Posterior vena cava (tissue), 2 donors: Measurements from ENCODE around the gene GJB5. TPM values are rescaled to one million over a fixed set of nuclear protein-coding genes. Genes with fewer than 3 reads are reported as not detected.

Experiments
- DNase-seq: peaks from one replicate; pipeline ENCODE4 v3.0.0-alpha.2; 2020; ENCODE audit warnings: low spot score
- intact Hi-C, 2 donors: fragments of 100-400 bp; cut with DNase I; formaldehyde crosslinking; loops; one replicate each; pipeline versions ENCODE4 v1.14.1 to v1.14.2; 2022 to 2023
- total RNA-seq, 2 donors: library from RNA; stranded (reverse); fragmentation: NEBNext Ultra II Directional; extraction: Animal tissue kit (Norgen Biotek cat#: 25700); gene quantifications; one replicate each; pipeline ENCODE4 v1.2.1, GENCODE V29; 2021
- donor health status: DM: yes; HTN: yes; CAD: no.
- donor health status: DM: yes; HTN: yes; CAD: no.

GJB5 gene
- total RNA-seq, 2 donors from 2014 or later: not detected

DNA sequence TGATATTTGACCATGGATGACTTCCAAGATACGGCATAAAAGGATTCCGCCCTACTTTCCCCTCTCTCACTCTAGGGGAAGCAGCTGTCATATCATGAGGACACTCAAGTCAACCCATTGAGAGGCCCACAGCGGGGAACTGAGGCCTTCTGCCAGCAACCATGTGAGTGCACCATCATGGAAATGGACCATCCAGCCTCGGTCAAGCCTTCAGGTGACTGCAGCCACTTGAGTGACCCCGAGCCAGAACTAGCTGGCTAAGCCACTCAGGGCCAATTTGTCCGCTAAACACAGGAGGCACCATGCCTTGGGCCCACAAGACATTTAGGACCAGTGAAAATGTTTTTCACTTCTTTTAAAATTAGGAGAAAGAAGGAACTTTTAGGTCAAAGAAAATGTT, 11.1 kb upstream of the GJB5 start:
- intact Hi-C loops: no loop called here

GRCh38 chr1:34744851-34745250, 10.0 kb upstream of the GJB5 start:
- no peak for DNase-seq
- intact Hi-C loops: no loop called here

More for the DNA sequence above, 11.1 kb upstream of the GJB5 start:
- DNase-seq: peak; percentile 17

GRCh38 chr1:34745666-34746065, 9.2 kb upstream of the GJB5 start:
- DNase-seq: no peak
- intact Hi-C loops: no loop called here

GRCh38 chr1:34746101-34746500, 8.7 kb upstream of the GJB5 start:
- no peak for DNase-seq
- intact Hi-C loops: no loop called here

- DNase-seq: peak; percentile 65
- intact Hi-C loops: no loop called here
These were observed 7.8 kb upstream of the GJB5 start for GRCh38 chr1:34746785-34747637.

- intact Hi-C loops: no loop called here
- no peak for DNase-seq
These were observed 7.3 kb upstream of the GJB5 start for GRCh38 chr1:34747638-34747941.

- no peak for DNase-seq
- intact Hi-C loops: no loop called here
These were observed 4.9 kb upstream of the GJB5 start for GRCh38 chr1:34749992-34750391.

DNA sequence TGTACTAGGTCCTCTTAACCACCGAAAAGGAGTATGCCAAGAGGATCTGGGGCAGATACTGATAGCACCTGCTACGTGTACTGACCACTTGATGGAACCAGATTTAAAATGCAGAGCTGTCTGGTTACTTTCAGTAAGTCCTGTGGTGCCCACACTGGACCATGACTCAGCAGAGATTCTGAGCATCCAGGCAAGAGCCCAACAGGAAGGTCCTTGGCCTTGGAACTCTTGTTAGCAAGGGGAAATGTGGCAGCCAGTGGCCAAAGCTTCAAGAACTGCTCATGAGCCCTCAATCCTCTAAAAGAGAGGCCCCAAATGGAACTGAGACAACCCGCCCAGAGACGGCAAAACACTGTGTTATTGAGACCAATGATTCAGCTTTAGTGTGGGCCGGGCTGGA, 4.2 kb upstream of the GJB5 start:
- intact Hi-C loops: no loop called here
- DNase-seq: no peak

- intact Hi-C loops: no loop called here
- no peak for DNase-seq
These were observed 1.7 kb upstream of the GJB5 start for GRCh38 chr1:34753163-34753562.

DNA sequence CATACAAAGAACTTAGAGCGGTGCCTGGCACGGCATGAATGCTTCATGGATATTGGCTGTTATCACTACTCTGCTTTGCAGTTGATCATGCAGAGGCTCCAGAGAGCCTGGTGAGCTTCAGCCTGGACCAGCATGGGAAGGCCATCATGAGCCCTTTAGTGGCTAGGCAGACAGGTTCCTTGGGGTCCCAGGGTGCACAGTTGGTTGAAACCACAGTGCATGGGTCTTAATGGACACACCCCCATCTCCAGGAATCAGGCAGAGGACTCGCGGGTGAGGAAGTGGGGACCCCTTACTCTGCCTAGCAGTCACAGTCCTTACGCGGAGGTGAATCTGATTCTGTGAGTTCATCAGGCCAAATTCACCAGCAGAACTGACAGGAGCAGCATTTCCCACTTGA, 1.1 kb downstream of the GJB5 start:
- intact Hi-C loops: no loop called here
- no peak for DNase-seq

DNA sequence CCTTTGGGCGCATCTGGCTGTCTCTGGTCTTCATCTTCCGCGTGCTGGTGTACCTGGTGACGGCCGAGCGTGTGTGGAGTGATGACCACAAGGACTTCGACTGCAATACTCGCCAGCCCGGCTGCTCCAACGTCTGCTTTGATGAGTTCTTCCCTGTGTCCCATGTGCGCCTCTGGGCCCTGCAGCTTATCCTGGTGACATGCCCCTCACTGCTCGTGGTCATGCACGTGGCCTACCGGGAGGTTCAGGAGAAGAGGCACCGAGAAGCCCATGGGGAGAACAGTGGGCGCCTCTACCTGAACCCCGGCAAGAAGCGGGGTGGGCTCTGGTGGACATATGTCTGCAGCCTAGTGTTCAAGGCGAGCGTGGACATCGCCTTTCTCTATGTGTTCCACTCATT, 2.5 kb downstream of the GJB5 start:
- intact Hi-C loops: no loop called here
- no peak for DNase-seq

DNA sequence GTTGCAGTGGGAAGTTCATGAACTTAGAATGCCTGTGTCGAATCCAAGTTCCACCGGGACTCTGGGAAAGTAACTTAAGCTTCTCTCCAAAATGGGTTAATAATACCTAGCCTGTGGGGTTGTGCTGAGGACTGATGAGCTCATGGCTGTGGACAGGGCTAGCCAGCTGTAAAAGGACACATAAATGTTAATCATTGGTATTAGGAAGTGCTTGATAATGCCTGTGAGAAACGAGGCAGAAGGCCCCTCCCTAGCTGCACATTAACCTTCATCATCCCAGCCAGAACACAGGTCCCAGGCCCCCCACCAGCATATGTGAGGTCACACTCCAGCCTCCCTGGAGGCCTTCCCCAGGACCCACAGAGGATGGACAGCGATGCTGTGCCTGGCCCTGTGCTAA, 3.9 kb downstream of the GJB5 start:
- DNase-seq: no peak
- intact Hi-C loops: no loop called here

GRCh38 chr1:34759503-34760357, 4.9 kb downstream of the GJB5 start, which contains the start of gene GJB4:
TSS of gene GJB4 (plus strand) at chr1:34759740. CDS start at chr1:34761255, 1,515 bp downstream.
- intact Hi-C loops: no loop called here
- DNase-seq: peak; percentile 72

GRCh38 chr1:34761176-34761761, 6.4 kb downstream of the GJB5 start:
- peak; percentile 69 for DNase-seq
- intact Hi-C loops: no loop called here

DNA sequence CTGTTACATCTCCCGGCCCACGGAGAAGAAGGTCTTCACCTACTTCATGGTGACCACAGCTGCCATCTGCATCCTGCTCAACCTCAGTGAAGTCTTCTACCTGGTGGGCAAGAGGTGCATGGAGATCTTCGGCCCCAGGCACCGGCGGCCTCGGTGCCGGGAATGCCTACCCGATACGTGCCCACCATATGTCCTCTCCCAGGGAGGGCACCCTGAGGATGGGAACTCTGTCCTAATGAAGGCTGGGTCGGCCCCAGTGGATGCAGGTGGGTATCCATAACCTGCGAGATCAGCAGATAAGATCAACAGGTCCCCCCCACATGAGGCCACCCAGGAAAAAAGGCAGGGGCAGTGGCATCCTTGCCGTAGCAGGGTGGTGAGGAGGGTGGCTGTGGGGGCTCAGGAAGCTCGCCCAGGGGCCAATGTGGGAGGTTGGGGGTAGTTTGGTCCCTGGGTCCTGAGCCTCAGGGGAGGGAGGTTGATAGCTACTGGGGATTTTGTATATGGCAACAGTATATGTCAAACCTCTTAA, 7.0 kb downstream of the GJB5 start:
- DNase-seq: no peak
- intact Hi-C loops: no loop called here

GRCh38 chr1:34762474-34763141, 7.8 kb downstream of the GJB5 start:
- intact Hi-C loops: no loop called here
- peak; percentile 35 for DNase-seq

- intact Hi-C loops: no loop called here
- no peak for DNase-seq
These were observed 8.4 kb downstream of the GJB5 start for GRCh38 chr1:34763142-34763781.

GRCh38 chr1:34768856-34769255, 14.0 kb downstream of the GJB5 start:
- DNase-seq: no peak
- intact Hi-C loops: no loop called here

GRCh38 chr1:34770891-34771504, 16.2 kb downstream of the GJB5 start:
- intact Hi-C loops: no loop called here
- no peak for DNase-seq
